HG03558 (cell line): ENCODE measurements around the gene DLG4.

Source experiments
- ATAC-seq: cut with Tn5 transposase; IDR thresholded peaks from one replicate; pipeline ENCODE4 v1.9.1; 2021; ENCODE audit warnings: moderate number of reproducible peaks; ENCODE audit not compliant: unreplicated experiment; ENCODE audit errors: extremely low read depth

DLG4 gene

GRCh38 chr17:7235693-7236665 lies 16.3 kb upstream of the DLG4 start:
- ATAC-seq, result no peak

DNA sequence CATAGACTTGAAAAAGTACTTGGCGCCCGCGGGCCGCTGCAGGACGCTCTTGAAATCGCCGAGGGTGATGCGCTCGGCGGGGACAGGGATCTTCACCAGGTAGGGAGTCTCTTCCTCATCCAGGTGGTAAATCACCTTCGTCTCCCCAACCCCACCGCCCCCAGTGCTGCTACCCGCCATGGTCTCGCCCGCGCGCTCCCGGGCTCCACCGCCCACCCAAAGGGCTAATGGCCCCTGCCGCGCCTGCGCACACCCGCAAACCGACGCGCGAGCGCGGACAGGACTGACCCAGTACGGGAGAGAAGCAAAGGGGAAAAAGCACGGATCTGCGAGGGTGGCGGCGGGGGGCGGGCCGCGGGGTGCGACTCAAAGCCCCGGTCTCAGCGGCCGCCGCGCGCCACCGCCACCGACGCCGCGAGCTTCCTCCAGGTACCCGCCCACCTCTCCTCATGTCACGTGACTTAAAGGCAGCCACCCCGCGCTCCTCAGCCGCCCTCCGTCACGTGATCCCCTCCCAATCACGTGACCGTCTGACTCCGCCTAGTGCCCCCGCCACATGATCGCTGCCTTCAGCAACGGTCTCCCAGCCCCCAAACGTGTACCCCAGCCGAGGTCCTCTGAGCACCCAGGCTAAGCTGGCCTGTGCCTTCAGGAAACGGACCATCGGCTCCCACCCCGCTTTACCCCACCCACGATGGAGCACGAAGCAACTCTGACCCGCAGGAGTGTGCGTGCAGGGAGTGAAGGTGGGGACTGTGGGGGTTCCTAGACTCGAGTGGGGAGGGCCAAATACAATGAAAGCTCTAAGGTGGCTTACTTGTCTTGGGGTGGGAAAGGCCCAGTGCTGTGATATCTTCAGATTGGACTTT lies 14.7 kb upstream of the DLG4 start, which contains the start of gene DVL2:
Gene DVL2, minus strand, starts transcription at position 435 of the 869 bp plus-strand sequence. Its CDS starts 255 bp downstream, at position 180.
- ATAC-seq, result peak; percentile 32

DNA sequence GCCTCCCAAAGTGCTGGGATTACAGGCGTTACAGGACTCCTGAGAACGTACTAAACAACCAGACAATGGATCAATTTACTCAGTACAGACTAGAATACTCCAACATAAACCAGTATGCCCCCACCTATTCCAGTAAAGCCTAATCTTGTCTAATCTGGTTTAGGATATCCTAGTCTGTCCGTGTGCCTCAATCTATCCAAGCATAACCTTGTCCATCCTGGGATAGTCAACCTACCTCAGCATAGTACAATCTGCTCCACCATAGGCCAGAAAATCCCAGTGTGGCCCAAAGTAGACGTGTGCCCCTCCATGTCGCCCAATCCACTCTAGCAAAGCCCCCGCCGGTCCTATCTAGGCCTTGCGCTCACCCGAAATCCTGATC lies 14.1 kb upstream of the DLG4 start:
- no peak for ATAC-seq

DNA sequence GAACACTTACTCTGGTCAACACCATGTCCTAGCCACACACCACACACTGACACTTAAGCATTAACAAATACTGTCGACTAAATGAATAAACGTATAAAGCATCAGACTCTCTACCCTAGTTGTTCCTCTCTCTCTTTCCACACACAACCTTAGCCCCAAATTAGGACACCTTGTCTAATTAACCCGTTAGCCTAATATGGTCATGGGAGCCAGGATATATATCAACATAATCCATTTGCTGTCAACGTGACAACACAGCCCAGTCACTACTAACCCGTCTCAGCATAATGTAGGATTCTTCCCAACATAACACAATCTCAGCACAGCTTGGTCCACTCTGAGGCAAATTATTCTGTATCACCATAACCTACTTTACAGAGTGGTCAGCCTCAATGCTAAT lies 12.5 kb upstream of the DLG4 start:
- no peak for ATAC-seq

DNA sequence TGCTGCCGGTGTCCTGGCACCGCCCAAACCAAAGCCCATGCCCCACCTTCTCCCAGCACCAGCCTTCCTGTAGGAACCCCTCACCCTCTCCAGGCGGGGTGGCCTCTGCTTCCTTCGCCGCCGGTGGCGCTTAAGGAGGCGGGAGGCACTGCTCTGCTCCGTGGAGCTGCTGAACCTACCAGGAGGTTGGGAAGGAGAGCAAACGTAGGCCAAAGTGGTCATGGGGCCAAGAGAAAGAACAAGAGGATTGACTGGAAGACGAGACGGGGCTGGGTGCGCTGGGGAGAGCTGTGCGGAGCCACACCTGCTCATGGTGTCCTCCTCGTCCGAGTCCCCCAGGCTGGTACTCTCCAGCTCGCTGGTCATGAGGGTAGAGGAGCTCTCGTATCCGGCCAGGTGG lies 9.9 kb upstream of the DLG4 start:
- no peak for ATAC-seq

- no peak for ATAC-seq
These were observed 9.3 kb upstream of the DLG4 start for GRCh38 chr17:7228920-7229319.

GRCh38 chr17:7226721-7227710 lies 7.4 kb upstream of the DLG4 start:
- ATAC-seq, result no peak

- ATAC-seq, result no peak
These were observed 6.2 kb upstream of the DLG4 start for GRCh38 chr17:7225711-7226331.

GRCh38 chr17:7224661-7225111 lies 5.0 kb upstream of the DLG4 start:
- ATAC-seq, result no peak

DNA sequence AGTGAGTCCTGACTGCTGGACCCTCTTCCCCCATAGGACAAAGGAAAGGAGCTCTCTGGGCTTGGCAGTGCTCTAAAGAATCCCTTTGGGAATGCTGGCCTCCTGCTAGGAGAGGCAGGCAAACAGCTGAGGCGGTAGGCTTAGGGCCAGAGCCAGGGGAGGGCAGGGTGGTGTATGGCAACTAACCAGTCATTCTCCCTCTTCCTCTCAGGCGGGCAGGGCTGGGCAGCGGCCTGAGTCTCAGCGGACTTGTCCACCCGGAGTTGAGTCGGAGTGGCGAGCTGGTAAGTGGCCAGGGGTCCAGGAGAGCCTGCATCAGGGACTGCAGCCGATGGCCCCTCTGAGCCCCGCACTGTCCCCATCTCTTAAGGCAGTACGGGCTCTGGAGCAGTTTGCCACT lies 4.5 kb upstream of the DLG4 start:
- no peak for ATAC-seq

- no peak for ATAC-seq
These were observed 3.7 kb upstream of the DLG4 start for GRCh38 chr17:7223375-7223774.

- no peak for ATAC-seq
These were observed 3.3 kb upstream of the DLG4 start for GRCh38 chr17:7222972-7223292.

GRCh38 chr17:7222093-7222971 lies 2.7 kb upstream of the DLG4 start:
- ATAC-seq, result no peak

- ATAC-seq, result no peak
These were observed 1.8 kb upstream of the DLG4 start for GRCh38 chr17:7221278-7222092.

DNA sequence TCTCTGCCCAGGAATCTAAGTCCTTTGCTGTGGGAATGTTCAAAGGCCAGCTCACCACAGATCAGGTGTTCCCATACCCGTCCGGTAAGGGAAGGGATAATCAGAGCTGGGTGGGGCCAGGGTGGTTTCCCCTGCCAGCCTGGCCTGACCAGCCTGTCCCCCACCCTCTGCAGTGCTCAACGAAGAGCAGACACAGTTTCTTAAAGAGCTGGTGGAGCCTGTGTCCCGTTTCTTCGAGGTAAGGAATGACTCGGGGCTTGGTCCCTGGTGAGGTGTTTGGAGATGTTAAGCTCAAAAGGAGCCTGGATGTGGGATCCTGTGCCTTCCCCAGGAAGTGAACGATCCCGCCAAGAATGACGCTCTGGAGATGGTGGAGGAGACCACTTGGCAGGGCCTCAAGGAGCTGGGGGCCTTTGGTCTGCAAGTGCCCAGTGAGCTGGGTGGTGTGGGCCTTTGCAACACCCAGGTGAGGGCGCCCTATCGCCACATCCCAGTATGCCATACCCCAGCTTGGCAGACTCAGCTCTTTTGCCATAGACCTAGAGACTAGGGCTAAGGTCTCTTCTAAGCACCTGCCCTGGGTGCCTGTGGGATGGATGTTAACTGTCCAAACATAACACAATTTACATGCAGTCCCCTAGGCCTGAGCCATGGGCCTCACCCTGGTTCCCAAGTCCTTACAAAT lies 1.1 kb upstream of the DLG4 start:
- no peak for ATAC-seq

DNA sequence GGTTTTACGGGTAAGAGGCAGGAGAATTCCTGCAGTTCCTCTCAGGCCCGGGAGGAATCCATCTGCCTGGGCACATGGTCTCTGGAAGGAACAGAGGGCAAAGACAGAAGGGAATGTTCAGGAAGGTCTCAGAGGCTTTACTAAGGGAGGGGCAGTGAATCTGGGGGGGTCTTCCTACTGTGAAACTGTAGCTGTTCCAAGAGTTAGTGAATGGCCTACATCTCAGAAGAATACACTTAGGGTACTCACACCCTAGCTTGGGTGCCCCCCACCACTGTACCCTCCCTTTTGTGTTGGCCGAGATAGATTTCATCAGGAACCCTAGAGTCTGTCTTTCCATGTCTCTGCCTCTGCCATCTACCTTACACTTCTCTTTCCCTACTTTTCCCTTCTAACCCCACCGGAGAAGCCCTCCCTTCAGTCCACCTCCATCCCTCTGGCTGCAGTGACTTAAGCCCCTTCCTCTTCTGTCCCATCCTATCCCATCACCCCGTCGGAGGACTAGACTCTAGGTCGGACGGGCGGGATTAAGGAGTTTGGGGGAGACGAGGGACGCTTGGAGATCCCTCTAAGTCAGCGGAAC lies 316 bp downstream of the DLG4 start:
- no peak for ATAC-seq

DNA sequence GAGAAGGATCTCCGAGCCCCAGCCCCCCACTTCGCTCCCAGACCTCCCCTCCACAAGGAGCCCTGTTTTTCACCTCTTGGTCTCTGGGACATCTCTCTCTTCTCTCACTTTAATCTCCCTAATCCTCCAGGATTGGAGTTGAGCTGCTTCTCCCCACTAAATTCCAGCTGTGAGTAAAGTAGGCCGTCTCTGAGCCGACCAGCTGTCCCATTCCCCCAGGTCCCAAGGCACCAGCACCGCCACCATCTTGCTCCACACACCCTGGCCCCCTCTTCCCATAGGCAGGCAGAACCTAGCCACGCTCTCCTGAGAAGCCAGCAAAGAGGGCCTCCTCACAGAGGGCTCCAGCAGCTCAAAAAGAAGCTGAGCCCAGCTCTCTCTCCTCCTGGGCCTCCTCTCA lies 878 bp downstream of the DLG4 start:
- ATAC-seq, result no peak
